Endothelial cell of umbilical vein (primary cell): ENCODE measurements around the gene MMP19.

Experiments
- EZH2 ChIP-seq: IDR thresholded peaks from 2 replicates; pipeline ENCODE4 v1.6.1; 2012; ENCODE audit warnings: borderline replicate concordance, low read depth, mild to moderate bottlenecking, moderate library complexity, low read length, inconsistent platforms; ENCODE audit not compliant: severe bottlenecking
- FOS ChIP-seq: IDR thresholded peaks from 2 replicates; pipeline ENCODE4 v1.6.1; 2011; ENCODE audit warnings: mild to moderate bottlenecking, low read length, moderate library complexity, borderline replicate concordance; ENCODE audit not compliant: insufficient read depth
- GATA2 ChIP-seq: IDR thresholded peaks from 2 replicates; pipeline ENCODE4 v1.7.0; 2011; ENCODE audit warnings: low read depth, mild to moderate bottlenecking, moderate library complexity, mixed read lengths, low read length; ENCODE audit not compliant: insufficient read length, insufficient read depth
- JUN ChIP-seq: IDR thresholded peaks from 2 replicates; pipeline ENCODE4 v1.6.1; 2011; ENCODE audit warnings: borderline replicate concordance, low read depth; ENCODE audit not compliant: insufficient read length, insufficient read depth
- MAX ChIP-seq: IDR thresholded peaks from 2 replicates; pipeline ENCODE4 v1.6.1; 2011; ENCODE audit not compliant: insufficient read depth, insufficient read length
- MYC ChIP-seq: IDR thresholded peaks from one replicate; pipeline ENCODE4 v1.6.1; 2011; ENCODE audit warnings: mild to moderate bottlenecking, low read depth, low read length
- POLR2A ChIP-seq: IDR thresholded peaks from 2 replicates; pipeline ENCODE4 v1.6.1; 2012; ENCODE audit warnings: low read depth, mild to moderate bottlenecking, control low read depth, low read length
- POLR2AphosphoS5 ChIP-seq: IDR thresholded peaks from 2 replicates; pipeline ENCODE4 v1.6.1; 2012; ENCODE audit warnings: low read depth, mild to moderate bottlenecking, control low read depth, low read length, moderate library complexity; ENCODE audit not compliant: insufficient read depth
- TF ChIP-seq, protein P1 (sequence below), 2 donors: IDR thresholded peaks; 1 replicate in 1 of 2; 2 replicates in 1 of 2; pipeline ENCODE4 v1.5.1; 2011; ENCODE audit warnings: low read length in 2 of 2, mild to moderate bottlenecking in 2 of 2, moderate library complexity in 2 of 2, control low read depth in 1 of 2, inconsistent platforms in 1 of 2, low read depth in 1 of 2; ENCODE audit not compliant: insufficient read depth in 1 of 2; ENCODE audit errors: extremely low read depth in 1 of 2

- TF ChIP-seq POLR2AphosphoS5: no peak
- TF ChIP-seq, protein P1, sequence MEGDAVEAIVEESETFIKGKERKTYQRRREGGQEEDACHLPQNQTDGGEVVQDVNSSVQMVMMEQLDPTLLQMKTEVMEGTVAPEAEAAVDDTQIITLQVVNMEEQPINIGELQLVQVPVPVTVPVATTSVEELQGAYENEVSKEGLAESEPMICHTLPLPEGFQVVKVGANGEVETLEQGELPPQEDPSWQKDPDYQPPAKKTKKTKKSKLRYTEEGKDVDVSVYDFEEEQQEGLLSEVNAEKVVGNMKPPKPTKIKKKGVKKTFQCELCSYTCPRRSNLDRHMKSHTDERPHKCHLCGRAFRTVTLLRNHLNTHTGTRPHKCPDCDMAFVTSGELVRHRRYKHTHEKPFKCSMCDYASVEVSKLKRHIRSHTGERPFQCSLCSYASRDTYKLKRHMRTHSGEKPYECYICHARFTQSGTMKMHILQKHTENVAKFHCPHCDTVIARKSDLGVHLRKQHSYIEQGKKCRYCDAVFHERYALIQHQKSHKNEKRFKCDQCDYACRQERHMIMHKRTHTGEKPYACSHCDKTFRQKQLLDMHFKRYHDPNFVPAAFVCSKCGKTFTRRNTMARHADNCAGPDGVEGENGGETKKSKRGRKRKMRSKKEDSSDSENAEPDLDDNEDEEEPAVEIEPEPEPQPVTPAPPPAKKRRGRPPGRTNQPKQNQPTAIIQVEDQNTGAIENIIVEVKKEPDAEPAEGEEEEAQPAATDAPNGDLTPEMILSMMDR (IDR thresholded peaks at IDR 0.05; ENCODE audit: extremely low read depth in 1 of 2, insufficient read depth in 1 of 2, low read depth in 1 of 2, low read length in 2 of 2): no peak
- TF ChIP-seq POLR2A: no peak
- TF ChIP-seq FOS: no peak
- no peak for TF ChIP-seq MAX
- no peak for TF ChIP-seq EZH2
- no peak for TF ChIP-seq JUN
- no peak for TF ChIP-seq GATA2
- no peak for TF ChIP-seq MYC
Measured at GRCh38 chr12:55818886-55819285, 23.9 kb downstream of the MMP19 start.
